Medulla oblongata (tissue), 1 donor: ENCODE data around the gene NCBP2.

ENCODE experiments used
- DNase-seq: peaks from one replicate; pipeline ENCODE4 v3.0.0-alpha.2; 2015; ENCODE audit errors: extremely low spot score

Gene NCBP2

DNA sequence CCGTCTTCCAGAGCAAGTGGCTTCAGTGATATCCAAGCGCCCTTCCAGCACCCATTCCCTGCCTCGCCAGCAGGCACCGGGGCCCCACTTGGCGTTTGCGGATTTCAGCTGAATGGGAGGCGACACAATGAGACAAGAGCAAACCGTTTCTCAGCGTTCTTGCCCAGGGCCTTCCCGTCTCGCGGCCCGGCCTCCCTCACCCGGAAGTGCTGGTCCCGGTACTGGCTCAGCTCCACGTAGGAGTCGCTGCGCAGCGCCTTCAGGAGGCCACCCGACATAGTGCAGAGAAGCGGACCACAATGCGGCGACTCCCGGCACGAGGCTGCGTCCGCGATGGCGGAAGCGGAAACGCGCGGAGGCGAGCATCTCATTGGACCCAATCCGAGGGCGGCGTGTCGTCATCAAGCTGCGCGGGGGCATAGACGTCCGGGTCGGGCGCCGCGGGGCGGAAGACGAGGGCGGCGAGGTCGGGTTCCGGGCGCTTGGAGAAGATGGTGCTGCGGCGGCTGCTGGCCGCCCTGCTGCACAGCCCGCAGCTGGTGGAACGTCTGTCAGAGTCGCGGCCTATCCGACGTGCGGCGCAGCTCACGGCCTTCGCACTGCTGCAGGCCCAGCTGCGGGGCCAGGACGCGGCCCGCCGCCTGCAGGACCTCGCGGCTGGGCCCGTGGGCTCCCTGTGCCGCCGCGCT, at the start of gene NCBP2:
Gene NCBP2, minus strand, starts transcription at position 303 of the 689 bp plus-strand sequence. Its CDS starts 25 bp downstream, at position 278.
- peak; percentile 97 for DNase-seq

DNA sequence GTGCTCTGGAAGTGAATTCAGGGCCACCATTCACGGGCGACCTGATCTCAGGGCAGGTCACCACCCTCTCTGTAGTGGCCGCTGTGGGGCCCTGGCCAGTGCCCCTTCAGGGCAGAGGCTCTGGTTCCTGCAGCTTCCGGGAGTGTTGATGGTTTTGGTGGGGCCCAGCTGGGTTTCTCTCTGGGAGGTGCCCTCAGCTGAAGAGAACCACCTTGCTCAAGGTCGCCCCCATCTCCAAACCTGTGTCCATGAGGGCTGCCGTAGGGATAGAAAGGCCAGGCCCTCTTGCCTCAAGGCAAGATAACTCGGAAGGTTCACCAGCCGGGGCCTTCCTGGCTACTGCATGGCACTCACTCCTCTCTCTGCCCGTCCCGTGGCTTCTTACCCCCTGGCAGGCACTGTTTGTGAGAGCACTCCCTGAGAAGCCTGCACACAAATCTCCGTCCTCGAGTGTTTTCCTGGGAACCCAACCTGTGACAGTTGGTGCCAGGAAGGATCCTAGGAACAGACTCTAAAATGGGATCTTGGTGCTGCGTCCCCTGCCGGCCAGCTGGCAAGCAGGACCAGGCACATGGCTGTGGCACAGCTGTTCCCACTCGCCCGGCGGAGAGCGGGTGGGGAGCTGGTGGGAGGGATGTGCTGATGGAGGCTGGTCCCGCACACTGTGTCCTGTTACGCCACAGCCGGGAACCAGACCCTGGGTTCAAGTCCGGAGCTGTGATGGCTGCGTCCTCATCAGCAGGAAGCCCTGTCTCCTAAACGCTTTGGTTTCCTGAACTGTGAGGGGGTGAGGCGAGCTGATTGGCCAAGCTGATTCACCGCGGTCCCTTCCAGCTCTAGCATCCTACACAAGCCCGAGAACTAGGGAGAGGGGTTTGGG, 49.5 kb upstream of the NCBP2 start:
- no peak for DNase-seq

DNA sequence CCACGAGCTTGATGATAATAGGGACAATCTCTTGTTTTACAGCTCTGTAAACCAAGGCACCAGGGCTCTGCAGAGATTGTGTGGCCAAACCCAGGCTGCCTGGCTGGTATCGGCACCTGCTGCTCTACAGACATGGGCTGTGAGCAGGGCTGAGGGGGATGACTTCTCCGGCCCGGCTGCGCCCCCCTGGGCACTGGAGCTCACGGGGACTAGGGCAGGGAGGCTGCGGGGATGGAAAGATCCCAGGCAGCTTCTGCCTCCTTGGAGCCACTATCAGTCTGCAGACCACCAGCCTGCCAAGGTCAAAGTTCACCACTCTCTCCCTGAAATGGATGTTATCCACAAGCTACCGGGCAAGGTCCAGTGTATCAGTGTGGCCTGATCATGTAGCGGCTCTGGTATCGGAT, 48.3 kb upstream of the NCBP2 start:
- DNase-seq, result no peak

DNA sequence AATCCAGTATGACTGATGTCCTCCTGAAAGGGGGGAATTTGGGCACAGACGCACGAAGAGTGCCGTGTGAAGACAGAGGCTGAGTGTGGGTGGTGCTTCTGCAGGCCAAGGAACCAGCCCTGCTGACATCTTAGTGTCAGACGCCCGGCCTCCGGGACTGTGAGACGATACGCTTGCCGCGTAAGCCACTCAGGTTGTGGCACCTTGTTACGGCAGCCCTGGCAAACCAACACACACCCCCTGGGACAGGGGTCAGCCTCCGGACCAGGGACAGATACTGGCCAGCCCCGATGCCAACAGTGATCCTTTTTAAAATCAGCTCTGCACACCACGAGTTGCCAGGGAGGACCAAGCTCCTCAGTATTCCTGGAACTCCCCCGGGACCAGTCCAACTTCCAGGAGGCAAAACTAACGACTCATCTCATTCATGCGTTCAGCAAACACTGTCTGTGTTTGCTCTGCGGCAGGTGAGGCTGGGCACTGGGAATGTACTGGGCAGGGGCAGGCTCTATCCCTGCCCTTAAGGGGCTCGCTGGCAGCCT, 47.5 kb upstream of the NCBP2 start:
- no peak for DNase-seq

DNA sequence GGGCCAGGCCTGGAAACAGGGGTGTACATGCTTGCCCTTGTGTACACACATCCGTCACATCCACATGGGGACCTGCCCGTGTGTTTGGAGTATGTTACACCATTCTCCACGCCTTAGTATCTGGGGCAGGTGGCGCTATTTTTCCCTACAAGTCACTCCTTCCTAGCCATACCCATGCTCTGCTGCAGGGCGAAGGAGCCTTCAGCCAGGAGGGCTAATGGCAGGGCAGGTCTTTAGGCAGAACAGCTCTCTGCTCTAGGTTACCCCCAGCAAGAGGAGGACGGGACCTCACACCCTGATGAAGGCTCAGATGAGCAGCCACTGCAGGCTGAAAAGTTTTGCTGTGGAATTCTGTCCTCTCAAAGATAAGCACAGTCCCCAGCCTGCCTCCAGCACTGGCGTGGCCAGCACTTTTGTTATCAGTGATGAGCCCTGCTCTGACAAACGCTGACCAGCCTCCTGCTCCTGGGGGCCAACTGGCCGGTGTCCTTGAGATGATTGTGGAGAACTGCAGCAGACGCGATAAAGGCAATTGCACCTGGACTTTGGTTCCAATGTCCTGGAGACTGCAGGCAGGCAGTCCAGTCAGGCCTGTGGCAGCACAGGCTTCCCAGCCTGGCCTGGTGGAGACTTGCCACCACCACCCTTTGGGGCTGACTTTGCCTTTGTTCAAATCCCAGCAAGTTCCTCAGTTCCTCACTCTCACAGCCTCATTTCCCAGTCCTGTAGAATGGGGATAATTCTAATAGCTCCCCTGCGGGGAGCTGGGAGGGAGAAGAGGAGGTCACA, 46.1 kb upstream of the NCBP2 start:
- no peak for DNase-seq

DNA sequence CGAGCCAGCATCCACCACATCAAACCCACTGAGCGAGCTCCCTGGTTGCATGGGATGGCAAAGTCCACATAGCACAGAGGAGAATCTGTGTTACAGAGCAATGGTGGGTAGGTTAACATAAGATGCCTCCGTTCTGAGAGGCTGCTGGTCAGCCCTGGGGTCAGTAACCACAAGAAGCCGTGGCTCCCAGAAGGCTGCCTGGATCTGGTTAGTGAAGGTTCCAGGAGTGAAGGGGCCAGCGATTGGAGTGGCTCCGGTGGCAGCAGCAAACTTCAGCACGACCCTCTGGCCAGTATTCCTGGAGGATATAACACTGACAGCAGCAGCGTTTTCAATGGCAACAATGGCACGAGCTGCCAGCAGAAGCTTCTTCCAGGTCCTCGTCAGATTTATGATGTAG, 44.7 kb upstream of the NCBP2 start:
- DNase-seq, result no peak

DNA sequence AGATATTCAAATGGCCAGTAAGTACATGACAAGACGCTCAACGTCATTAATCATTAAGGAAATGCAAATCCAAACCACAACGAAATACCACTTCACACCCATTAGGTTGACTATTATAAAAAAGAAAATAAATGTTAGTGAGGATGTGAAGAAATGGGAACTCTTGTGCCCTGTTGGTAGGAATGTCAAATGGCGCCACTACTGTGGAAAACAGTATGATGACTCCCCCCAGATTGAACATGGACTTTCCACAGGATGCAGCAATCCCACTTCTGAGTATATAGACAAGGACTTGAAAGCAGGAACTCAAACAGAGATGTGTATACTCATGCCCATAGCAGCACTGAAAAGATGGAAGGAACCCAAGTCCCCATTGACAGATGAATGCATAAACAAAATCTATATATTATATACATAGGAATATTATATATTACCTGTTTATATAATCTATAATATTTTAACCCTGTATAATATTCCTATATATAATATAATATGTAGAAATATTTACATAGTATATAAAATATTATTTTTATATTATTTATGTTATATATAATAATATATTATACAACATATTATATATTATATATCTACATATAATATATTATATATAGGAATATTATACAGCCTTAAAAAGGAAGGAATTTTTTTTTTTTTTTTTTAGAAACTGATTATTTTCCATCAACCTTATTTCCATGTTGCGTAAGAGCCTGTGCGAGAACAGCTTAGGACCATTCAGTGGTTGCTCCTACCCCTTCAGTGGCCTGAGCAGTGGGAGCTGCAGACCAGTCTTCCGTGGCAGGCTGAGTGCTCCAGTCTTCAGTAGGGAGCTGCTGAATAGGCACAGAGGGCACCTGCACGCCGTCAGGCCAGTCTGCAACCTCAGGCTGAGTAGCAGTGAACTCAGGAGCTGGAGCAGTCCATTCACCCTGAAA, 43.9 kb upstream of the NCBP2 start:
- no peak for DNase-seq

DNA sequence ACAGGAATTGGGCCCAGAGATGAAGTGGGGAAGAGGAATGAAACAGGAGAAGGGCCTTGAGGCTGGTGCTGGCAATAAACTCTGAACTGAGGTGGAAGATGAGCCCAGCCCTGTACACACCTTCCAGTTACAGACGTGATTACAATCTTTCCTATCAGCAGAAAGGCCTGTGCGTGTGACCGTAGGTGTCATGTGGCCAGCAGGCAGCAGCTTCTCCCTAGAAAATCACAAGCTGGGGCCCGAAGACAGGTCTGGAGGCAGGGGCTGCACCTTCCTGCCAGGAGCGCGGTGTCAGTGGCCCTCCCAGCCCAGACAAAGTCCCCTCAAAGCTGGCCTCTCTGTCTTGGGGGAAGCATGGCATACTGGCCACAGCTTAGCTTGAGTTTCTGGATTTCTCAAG, 43.0 kb upstream of the NCBP2 start:
- DNase-seq, result no peak

DNA sequence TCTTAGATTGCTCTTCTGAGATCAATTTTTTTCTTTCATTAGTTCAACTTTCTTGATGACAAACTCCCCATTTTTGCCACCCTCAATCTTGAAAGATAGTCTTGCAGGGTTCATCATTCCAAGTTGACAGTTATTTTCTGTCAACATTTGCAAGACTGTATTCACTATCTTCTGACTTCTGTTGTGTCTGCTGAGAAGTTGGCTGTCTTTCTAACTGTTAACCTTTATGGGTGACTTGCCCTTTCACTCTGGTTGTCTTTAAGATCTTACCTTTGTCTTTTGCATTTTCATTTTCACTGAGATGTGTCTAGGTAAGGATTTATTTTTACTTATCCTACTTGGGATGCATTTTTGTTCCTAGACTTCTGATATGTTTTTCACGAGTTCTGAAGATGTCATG, 40.9 kb upstream of the NCBP2 start:
- no peak for DNase-seq

DNA sequence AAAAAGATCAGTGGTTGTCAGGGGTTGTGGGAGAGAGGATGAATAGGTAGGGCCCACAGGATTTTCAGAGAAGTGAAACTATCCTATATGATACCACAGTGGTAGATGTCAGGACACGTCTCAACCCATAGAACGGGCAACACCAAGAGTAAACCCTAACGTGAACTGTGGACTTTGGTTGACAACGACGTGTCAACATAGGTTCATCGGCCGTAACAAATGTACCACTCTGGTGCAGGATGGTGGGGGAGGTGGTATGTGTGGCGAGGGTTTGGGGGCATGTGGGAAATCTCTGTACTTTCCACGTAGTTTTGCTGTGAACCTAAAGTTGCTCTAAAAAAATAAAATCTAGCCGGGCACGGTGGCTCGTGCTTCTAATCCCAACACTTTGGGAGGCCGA, 39.3 kb upstream of the NCBP2 start:
- no peak for DNase-seq

DNA sequence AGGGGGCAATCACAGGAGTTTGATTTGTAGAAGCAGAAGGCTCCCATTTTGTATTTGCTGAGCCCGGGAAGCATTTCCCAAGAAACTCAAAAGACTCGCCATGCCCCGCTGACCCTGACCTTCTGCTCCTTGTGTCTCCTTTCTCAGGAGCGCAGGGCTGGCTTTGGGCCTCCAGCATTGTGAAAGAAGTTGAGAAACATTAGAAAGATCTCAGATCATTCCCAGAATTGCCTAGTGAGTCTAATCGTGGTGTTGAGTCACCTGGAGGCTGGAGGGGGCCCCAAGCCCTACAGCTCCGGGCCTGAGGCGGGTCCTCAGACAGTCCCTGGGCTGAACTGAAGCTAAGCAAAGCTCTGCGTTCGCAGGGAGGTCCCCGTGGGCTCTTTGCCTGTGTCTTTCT, 37.2 kb upstream of the NCBP2 start:
- no peak for DNase-seq

DNA sequence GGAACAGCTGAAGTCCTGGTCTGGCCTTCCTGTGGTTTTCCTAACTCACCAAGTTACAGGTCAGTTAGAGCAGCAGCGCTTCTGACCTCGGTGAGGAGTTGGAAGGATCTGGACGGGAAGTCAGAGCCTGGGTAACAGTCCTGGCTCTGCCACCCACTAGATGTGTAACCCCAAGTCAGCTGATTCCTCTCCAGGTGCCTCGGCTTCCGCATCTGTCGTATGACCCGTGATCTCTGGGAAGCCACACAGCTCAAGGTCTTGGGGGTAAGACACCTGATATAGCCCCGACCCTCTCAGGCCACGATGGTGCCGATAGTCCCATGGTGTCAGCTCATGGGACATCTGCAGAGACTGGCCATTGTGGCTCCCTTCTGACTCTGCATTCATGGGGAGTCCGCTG, 34.6 kb upstream of the NCBP2 start:
- DNase-seq, result no peak

DNA sequence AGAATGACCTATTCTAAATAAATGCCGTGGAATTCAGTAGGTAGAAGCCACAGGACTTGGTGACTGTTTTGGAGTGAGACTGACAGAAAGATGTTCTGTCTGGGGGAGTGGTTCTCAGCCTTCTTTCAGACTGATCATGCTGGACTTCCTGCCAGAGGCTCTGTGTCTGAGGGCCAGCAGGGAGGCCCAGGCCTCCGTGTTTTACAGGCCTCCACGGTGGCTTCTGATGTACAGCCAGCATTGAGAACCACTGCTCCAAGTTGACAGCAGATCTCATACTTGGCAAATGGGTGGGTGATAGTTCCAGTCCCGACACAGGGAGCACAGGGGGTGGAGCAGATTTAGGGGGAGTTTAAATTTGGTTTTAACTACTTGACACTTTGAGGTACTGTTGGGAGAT, 33.0 kb upstream of the NCBP2 start:
- DNase-seq, result no peak

DNA sequence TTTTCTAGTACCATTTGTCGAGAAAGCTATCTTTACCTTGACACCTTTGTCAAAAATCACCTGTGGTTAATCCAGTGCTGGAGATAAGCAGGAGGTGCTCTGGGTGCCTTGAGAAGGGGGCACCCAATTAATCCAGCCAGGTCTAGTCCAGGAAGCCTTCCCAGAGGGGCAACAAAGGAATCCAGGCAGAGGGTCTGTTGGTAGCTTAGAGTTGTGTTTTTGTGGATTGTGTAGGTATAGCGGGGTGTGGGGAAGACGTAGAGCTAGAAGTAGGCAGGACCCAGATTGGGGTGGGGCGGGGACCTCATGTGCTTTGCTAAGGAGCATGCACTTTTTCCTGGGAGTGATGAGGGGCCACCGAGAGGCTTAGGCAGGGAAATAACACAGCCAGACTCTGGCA, 32.3 kb upstream of the NCBP2 start:
- DNase-seq, result no peak

DNA sequence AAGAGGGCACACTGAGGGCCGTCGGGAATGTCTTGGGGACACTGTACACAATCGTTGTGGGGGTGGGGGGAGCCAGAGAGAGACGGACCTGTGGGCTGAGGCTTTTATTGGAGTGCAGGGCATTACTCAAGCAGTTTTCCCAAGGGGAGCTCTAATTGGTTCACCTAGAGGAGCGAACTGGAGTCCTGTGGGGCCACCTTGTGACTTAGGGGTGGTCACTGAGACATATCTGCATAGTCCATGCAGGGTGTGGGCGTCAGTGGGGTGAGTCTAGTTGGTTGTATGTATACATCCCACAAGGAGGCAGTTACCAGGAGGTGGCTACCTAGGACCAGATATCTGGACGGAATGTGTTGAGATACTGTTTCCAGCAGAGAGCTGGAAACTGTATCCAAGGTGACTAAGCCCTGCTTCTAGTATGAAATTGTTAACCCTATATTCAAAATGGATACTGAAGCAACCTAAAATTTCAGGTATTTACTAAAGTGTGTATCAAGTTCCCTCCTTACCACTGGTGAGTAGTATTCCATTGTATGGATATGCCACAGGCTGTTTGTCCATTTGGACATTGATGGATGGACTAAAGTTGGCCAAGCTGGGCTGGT, 28.9 kb upstream of the NCBP2 start:
- no peak for DNase-seq

DNA sequence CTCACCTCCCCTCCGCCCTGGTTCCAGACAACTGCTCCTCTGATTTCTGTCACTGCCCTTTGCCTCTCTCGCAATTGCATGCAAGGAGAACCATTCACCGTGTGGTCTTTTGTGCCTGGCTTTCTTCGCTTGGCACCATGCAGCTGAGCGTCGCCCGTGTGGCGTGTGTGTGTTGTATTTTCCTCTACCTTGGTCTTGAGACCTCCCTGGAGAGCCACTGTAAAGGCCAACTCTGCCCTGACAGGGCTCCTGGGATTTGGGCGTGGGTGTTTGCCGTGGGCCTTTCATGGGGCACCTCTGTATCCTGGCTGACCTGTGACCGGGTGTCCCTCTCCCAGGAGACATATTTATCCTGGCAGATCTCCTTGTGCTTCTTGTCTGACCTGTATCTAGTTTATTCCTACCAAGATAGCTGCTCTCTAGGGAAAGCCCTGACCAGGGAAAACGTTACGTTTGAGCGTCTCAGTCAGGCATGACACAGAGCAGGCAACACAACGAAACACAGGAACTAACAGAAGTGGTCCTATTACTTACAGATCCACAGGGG, 28.3 kb upstream of the NCBP2 start:
- no peak for DNase-seq

DNA sequence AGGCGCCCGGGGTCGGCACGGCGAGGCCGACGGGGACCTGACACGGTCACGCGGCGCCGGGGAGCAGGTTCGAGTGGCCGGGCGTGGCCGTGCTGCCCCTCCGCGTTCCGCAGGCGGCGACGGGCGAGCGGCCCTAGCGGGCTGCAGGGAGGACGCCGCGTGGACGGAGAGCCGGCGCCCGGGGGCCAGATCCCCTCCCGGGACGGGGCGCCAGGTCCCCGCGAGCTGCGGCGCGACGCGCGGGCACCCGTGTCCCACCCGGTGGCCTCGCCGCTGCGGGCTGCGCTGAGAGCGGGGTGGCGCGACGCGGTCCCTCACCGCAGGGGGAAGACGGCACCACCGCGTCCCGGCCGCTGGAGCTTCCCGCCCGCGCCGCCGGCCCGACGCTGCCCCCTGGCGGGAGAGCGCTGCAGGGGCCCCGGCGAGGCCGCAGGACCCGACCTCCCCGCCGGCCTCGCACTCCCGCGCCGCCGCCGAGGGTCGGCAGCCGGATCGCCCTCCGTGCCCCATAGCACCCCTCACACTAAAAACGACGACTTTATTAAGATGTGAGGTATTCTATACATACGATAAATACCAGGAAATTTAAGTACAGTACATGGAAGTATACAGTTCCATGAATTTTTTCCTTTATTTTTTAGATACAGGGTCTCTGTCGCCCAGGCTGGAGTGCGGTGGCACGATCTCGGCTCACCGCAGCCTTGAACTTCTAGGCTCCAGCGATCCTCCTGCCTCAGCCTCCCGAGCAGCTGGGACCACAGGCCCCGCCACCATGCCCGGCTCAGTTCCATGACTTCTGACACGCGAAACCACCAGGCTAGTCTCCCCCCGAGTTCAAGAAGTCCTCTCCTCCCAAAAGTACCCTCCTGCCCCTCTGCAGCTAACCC, 27.6 kb upstream of the NCBP2 start:
- DNase-seq, result peak; percentile 42

DNA sequence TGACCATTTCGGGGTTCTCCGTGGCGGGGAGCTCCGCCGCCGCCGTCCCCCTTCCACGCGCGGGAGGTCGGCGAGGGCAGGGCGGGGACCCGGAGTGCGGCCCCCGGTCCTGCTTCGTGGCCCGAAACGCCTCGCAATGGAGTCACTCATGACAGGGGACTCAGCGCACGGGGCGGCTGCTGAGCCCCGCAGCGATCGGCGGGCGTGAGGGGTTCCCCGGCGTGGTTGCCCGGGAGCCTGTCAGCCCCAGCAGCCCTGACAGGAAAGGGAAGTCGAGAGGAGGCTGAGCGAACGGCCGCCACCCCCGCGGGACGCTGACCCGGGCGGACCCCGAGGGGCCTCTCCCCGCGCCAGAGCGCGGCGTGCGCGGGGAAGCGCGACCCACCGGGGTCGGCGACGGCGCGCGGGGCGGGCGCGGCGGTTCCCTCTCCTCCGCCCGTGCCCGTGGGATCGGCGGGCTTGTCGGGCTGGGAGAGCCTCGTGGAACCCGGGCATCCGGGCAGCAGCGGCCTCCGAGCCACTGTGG, 26.9 kb upstream of the NCBP2 start:
- DNase-seq, result no peak
